GM19035 (cell line): Measurements from ENCODE around the gene POLD1.

ENCODE experiments used
- ATAC-seq: cut with Tn5 transposase; IDR thresholded peaks from one replicate; pipeline ENCODE4 v1.9.1; 2021; ENCODE audit not compliant: unreplicated experiment

Gene POLD1

GRCh38 chr19:50417111-50418081 lies 33.2 kb downstream of the POLD1 start:
- ATAC-seq = no peak

- no peak for ATAC-seq
These were observed 34.3 kb downstream of the POLD1 start, which contains the start of gene SPIB for GRCh38 chr19:50418176-50419021. TSS of gene SPIB (plus strand) at chr19:50418938. CDS start at chr19:50418963, 25 bp downstream.

- no peak for ATAC-seq
These were observed 35.0 kb downstream of the POLD1 start for GRCh38 chr19:50419022-50419579.

- no peak for ATAC-seq
These were observed 35.5 kb downstream of the POLD1 start for GRCh38 chr19:50419580-50420035.

GRCh38 chr19:50420127-50420526 lies 36.0 kb downstream of the POLD1 start:
- ATAC-seq = no peak

- ATAC-seq = no peak
These were observed 36.7 kb downstream of the POLD1 start for GRCh38 chr19:50420808-50421207.

GRCh38 chr19:50422397-50423278 lies 38.5 kb downstream of the POLD1 start:
- no peak for ATAC-seq

GRCh38 chr19:50423279-50424113 lies 39.3 kb downstream of the POLD1 start:
- no peak for ATAC-seq

GRCh38 chr19:50425581-50425980 lies 41.4 kb downstream of the POLD1 start:
- no peak for ATAC-seq

GRCh38 chr19:50427318-50427925 lies 43.3 kb downstream of the POLD1 start:
- no peak for ATAC-seq

- ATAC-seq = no peak
These were observed 43.9 kb downstream of the POLD1 start for GRCh38 chr19:50427997-50428425.

- ATAC-seq = no peak
These were observed 44.8 kb downstream of the POLD1 start for GRCh38 chr19:50428772-50429463.

- no peak for ATAC-seq
These were observed 46.8 kb downstream of the POLD1 start for GRCh38 chr19:50430888-50431342.

- ATAC-seq = peak; percentile 83
These were observed 47.4 kb downstream of the POLD1 start for GRCh38 chr19:50431343-50432220.

GRCh38 chr19:50432221-50433028 lies 48.3 kb downstream of the POLD1 start, which contains the start of gene MYBPC2:
TSS of gene MYBPC2 (plus strand) at chr19:50432892. CDS start at chr19:50432954, 62 bp downstream.
- ATAC-seq = no peak
